Stimulated activated CD8-positive, alpha-beta memory T cell treated with anti-CD3 and anti-CD28 coated beads, Interleukin-2, amount 100 ng/mL, for 1 hour (primary cell): ENCODE data around the gene ARL16.
"Not testable (repeated sequence)": the region's sequence is repeated elsewhere in the genome, so short reads cannot be mapped to it uniquely, and the experiment has no call there.

ENCODE experiments used
- DNase-seq, 2 donors: peaks; one replicate each; pipeline ENCODE4 v3.0.0-alpha.2; 2020; ENCODE audit warnings: low read depth in 2 of 2

The ARL16 gene

GRCh38 chr17:81695211-81695610 lies 11.6 kb upstream of the ARL16 start:
- DNase-seq = no peak

- DNase-seq = no peak
Observed at GRCh38 chr17:81694810-81695209, 11.2 kb upstream of the ARL16 start.

DNA sequence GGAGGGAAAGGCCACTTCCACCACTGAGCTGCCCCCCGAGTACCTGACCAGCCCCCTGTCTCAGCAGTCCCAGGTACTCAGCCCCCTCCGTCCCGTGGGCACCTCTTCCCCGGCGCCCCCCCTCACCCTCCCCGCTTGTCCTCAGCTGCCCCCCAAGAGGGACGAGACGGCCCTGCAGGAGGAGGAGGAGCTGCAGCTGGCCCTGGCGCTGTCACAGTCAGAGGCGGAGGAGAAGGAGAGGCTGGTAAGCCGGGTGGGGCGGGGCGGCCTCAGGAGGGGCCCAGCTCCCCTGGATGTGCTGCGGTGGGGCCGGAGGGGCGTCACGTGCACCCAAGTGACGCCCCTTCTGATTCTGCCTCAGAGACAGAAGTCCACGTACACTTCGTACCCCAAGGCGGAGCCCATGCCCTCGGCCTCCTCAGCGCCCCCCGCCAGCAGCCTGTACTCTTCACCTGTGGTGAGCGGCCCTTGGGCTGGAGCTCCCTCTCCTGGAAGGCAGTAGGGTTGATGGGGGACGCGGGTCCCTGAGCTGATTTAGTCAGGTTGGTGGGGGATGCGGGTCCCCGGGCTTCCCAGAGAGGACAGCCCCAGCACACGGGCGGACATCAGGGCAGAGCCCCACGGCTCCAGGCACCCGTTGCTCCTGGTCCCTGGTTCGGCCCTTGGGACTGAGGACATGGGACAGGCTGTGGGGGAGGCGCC lies 10.1 kb upstream of the ARL16 start:
- DNase-seq = no peak

DNA sequence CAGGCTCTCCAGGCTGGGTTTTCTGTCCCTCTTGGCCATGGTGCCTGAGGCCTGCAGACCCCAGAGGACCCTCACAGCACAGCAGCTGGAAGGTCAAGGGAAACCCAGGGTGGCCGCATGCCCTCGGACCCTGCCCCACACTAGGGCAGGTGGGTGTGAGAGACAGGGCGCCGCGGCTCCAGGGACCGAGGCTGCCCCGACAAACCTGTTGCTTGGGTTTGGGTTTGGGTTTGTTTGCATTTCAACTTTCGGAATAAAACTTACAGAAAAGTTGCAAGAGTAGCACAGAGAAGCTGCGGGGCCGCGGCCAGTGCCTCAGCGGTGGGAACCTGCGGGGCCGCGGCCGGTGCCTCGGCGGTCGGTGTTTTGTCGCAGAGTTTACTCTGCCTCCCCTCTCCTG lies 8.0 kb upstream of the ARL16 start:
- DNase-seq = no peak

GRCh38 chr17:81691196-81691595 lies 7.6 kb upstream of the ARL16 start:
- no peak for DNase-seq

- DNase-seq = no peak
Observed at GRCh38 chr17:81690549-81690948, 7.0 kb upstream of the ARL16 start.

DNA sequence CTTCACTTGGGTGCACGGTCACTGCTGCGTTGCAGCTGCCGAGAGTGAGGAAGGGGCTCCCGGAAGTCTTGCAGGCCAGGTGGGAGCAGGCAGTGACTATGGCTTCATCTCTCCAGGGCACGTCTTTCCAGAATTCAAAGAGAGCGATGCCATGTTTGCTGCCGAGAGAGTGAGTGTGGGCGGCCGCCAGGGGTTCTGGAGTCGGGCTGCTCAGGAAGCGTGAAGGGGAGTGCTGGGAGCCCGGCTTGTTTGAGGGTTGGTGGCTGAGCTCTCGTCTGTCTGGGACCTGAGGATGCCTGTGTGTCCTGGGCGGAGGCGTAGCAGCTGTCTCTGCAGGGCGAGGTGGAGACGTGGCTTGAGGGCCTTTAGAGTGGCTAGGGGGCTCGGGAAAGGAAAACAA lies 6.5 kb upstream of the ARL16 start:
- DNase-seq = no peak

GRCh38 chr17:81688616-81689015 lies 5.0 kb upstream of the ARL16 start:
- no peak for DNase-seq

- DNase-seq = no peak
Observed at GRCh38 chr17:81687770-81688541, 4.4 kb upstream of the ARL16 start.

DNA sequence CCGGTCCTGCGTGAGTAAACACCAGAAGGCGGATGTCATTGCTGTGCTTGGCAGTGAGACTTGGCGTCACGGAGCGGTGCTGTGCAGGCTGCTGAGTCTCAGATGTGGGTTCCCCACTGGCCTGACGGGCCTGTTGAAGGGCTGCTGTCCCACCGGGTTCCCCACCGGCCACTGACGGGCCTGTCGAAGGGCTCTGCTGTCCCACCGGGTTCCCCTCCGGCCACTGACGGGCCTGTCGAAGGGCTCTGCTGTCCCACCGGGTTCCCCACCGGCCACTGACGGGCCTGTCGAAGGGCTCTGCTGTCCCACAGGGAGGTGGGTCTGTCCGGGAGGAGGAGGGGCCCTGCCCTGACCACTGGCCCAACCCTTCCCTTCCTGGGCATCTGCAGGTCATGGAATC lies 3.0 kb upstream of the ARL16 start:
- no peak for DNase-seq

DNA sequence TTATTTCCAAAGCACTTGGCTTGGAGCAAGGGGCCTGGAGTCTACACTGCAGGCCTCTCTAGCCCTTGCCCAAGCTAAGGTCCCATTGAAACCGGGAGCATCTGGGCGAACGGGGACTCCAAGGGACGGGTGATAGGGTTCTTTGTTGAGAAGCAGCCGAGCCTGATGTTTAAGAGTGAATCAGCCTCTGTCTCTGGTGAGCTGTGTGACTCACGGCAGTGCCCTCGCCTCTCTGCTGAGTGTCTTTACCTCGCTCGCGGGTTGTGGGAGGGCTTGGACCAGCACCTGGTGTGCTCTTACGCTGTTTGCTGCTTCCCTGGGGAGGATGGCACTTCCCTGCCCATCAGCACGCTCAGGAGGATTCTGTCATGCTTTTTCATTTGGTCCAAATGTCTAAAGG lies 1.5 kb upstream of the ARL16 start:
- DNase-seq = no peak

- no peak for DNase-seq
Observed at GRCh38 chr17:81684442-81684911, 880 bp upstream of the ARL16 start.

DNA sequence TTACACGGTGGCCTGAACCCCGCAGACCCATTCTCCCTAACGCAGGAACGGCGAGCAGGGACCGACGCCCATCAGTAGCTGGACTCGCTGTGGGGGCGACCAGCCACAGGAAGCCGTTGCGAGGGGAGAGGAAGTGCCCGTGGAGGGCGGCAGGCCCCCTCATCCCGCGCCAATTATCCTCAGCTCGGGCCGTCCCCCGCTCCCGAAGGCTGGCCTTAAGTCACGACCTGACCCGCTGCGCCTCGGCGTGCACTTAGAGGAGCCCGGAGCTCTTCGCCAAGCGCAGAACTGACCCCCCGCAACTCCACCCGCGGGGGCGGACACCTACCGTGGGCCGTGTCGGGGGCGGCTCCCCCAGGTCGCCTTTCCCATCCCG lies 401 bp downstream of the ARL16 start:
- no peak for DNase-seq

- DNase-seq = no peak
Observed at GRCh38 chr17:81682565-81683207, 911 bp downstream of the ARL16 start.

- DNase-seq = no peak
Observed at GRCh38 chr17:81681672-81682071, 1.9 kb downstream of the ARL16 start.

DNA sequence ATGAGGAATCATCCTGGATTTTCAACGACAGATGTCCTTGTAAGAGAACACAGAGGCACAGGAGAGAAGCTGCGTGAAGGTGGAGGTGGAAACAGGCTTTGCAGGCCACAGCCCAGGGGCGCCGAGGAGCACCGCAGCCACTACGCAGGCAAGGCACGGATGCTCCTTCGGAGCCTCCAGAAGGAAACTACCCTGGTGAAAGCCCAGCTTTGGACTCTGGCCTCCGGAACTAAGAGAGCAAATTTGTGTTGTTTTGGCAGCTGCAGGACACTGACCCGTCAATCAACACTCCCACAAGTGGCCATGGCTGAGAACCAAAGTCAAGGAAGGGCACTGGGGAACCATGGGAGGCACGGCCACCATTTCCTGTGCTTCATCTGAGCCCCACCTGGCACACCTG lies 3.4 kb downstream of the ARL16 start:
- no peak for DNase-seq

DNA sequence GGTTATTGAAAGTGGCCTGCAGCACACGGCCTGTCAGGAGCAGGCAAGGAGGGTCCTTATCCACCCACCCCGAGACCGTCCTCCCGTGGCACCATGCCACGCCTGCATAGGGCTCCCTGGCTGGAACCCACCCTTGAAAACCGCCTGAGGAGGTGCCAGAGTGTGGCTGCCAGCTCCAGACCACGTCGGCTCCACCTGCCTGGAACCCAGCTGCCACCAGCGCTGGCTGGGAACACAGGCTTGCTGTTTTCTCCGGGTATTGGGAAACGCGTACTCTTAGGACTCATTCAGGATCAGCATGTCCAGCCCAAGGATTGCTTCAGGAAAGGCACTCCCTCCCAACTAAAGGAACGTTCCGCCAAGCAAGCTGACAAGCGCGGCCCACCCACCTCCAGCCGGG lies 6.7 kb downstream of the ARL16 start:
- DNase-seq = no peak

DNA sequence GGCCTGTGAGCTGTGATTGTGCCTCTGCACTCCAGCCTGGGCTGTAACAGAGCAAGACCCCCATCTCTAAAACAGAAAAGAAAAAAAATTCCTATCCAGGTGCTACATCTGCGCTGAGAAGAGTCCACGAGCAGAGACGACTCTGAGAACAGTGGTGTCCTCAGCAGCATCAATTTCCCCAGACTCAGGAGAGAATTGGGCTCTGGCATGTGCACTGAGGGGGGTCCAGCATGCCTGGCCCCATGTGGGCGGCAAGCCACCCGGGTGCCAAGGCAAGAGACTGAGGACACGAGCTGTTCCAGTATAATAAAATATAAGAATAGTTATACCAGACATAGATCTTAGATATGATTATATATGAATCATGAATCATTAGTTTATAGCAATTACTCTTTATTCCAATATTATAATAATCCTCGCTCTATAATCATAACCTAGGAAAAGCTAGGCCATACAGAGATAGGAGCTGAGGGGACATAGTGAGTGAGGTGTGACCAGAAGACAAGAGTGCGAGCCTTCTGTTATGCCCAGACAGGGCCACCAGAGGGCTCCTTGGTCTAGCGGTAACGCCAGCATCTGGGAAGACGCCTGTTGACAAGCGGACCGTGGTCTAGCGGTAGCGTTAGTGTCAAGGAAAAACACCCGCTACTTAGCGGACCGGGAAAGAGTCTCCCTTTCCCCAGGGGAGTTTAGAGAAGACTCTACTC lies 7.9 kb downstream of the ARL16 start:
- not testable (repeated sequence) for DNase-seq

GRCh38 chr17:81673561-81674258 lies 9.9 kb downstream of the ARL16 start:
- no peak for DNase-seq

DNA sequence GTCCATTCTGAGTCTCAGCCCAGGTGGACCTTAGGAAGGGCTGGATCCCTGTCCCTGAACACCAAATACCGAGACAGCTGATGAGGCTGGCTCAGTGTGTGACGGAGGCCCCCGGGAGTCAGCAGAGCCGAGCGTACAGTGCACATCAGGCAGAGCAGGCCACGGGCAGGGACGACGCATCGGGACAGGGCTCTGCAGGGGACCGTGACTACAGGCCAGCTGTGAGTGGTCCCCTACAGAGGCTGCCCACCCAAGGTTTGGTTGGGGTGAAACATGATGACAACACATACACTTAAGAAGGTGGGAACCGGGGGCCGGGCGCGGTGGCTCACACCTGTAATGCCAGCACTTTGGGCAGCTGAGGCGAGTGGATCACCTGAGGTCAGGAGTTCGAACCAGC lies 10.6 kb downstream of the ARL16 start:
- no peak for DNase-seq

DNA sequence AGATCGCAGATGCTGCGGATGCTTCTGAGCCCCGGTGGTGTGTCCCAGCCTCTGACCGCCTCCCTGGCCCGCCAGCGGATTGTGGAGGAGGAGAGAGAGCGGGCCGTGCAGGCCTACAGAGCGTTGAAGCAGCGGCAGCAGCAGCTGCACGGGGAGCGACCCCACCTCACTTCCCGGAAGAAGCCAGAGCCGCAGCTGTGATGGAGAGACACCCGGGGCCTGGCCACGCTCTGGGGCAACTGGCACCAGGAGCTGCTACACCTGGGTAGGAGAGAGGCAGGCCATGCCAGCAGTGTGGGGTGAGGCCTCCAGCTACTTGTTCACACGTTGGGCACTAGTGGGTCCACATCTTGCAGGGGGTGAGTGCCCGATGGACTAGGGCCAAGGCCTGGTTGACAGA lies 11.1 kb downstream of the ARL16 start:
- no peak for DNase-seq

DNA sequence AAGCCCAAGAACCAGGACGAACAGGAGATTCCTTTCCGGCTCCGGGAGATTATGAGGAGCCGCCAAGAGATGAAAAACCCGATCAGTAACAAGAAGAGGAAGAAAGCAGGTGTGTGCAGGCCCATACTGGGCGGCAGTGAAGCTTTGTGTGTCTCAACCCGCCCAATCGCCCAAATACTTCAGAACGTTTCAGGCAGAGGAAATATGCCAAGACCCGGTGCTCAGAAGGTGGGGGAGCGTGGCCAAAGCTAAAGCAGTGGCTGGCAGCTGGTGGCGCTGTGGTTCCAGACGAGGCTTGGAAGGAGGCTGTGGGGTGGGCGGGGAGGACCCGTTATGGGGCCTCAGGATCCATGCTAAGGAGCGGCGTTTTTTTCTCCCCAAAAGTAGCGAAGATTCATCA lies 15.8 kb downstream of the ARL16 start:
- no peak for DNase-seq
